ENCODE data around the gene PRDM1. TPM values are rescaled to one million over a fixed set of nuclear protein-coding genes. Genes with fewer than 3 reads are reported as not detected.

Gene PRDM1
- total and polyA plus RNA-seq, 2 of the 13 experiments (the other 11 are each of a cell fraction or from before 2014, with no cell fraction given) = 0.13 TPM; not detected in 1

- no peak overlapping the region for H3K27ac ChIP-seq (ENCODE audit: extremely low read length, insufficient read depth, low read length)
- POLR2A ChIA-PET = no interaction called here
- BruUV-seq (replicated peaks) = no TSS peak
- no peak for DNase-seq (ENCODE audit: low spot score)
- ATAC-seq = 0 out of 3 replicates have a peak, but pooled peaks have one; percentile 23
- intact Hi-C loops (cut with micrococcal nuclease; ENCODE audit: unreplicated experiment) = no loop called here
- WGBS (ENCODE audit: low lambda C conversion rate) = 33% methylated on average over 11 of the region's 11 CpGs
- no peaks in the 10 kb centered on the region for H3K36me3 ChIP-seq (replicated peaks in 1 of 2; ENCODE audit: control insufficient read depth in 1 of 2, insufficient read depth in 2 of 2, low read length in 2 of 2)
- in situ Hi-C loops (cut with HindIII; ENCODE audit: extremely low pct_ligation_motif_present, low pct_unique_long_range_greater_than_20kb) = no loop called here
- H3K9ac ChIP-seq (ENCODE audit: insufficient read depth, low read depth, low read length) = no peak overlapping the region
- TF ChIP-seq ZNF709 (CRISPR knock-in tag; IDR thresholded peaks at IDR 0.05) (no peak), RNF2 (conservative IDR thresholded peaks at IDR 0.05; ENCODE audit: low read depth) (no peak), ZNF460 (CRISPR knock-in tag; IDR thresholded peaks at IDR 0.05; ENCODE audit: borderline replicate concordance) (no peak), MEF2D (CRISPR knock-in tag; IDR thresholded peaks at IDR 0.05) (no peak), NR0B2 (CRISPR knock-in tag; IDR thresholded peaks at IDR 0.05) (no peak), HMG20B (CRISPR knock-in tag; conservative IDR thresholded peaks at IDR 0.05) (no peak), FOXA1 (IDR thresholded peaks at IDR 0.05) (no peak), FOXA1 (CRISPR knock-in tag; IDR thresholded peaks at IDR 0.05) (no peak), ZNF792 (CRISPR knock-in tag; IDR thresholded peaks at IDR 0.05) (no peak)
- H3K4me1 ChIP-seq (ENCODE audit: insufficient read depth, low read length) = 0 out of 2 replicates have a peak, but pooled peaks cover 8% of the 10 kb centered on the region
- no peaks in the 10 kb centered on the region for H4K20me1 ChIP-seq (ENCODE audit: insufficient read depth, low read length)
- H3K4me3 ChIP-seq (replicated peaks in 1 of 3; ENCODE audit: insufficient read depth in 1 of 3, low read depth in 2 of 3, low read length in 3 of 3) = no peak overlapping the region
- H2AFZ ChIP-seq (ENCODE audit: low read length) = no peak overlapping the region
- peaks cover 0 to 10% of the 10 kb centered on the region in 2 experiments; a peak in 2 of 5 replicates for H3K27me3 ChIP-seq (ENCODE audit: control insufficient read depth in 1 of 2, insufficient read depth in 2 of 2, low read length in 2 of 2)
- no peaks in the 10 kb centered on the region for H3K79me2 ChIP-seq (ENCODE audit: insufficient read depth, low read length)
- CTCF ChIA-PET (ENCODE audit: low intra/inter-chr PET ratio, low total read pairs) = no interaction called here
- H3K4me2 ChIP-seq (ENCODE audit: low read depth, low read length) = peak overlapping the region; percentile 57; the same call in 1 of the 2 replicates
- no peak for FAIRE-seq
- no peaks in the 10 kb centered on the region for H3K9me3 ChIP-seq (ENCODE audit: low read length)
Measured at GRCh38 chr6:106125925-106126435, 39.8 kb downstream of the PRDM1 start.

GRCh38 chr6:106126482-106126881, 40.3 kb downstream of the PRDM1 start:
- Histone ChIP-seq H3K4me3 (replicated peaks in 1 of 3; ENCODE audit: insufficient read depth in 1 of 3, low read depth in 2 of 3, low read length in 3 of 3) (no peak overlapping the region), H3K4me1 (ENCODE audit: insufficient read depth, low read length) (0 out of 2 replicates have a peak, but pooled peaks cover 8% of the 10 kb centered on the region), H3K9ac (ENCODE audit: insufficient read depth, low read depth, low read length) (no peak overlapping the region), H3K27me3 (ENCODE audit: control insufficient read depth in 1 of 2, insufficient read depth in 2 of 2, low read length in 2 of 2) (peaks cover 0 to 10% of the 10 kb centered on the region in 2 experiments; a peak in 2 of 5 replicates), H4K20me1 (ENCODE audit: insufficient read depth, low read length) (no peaks in the 10 kb centered on the region), H2AFZ (ENCODE audit: low read length) (no peak overlapping the region), H3K9me3 (ENCODE audit: low read length) (no peaks in the 10 kb centered on the region), H3K4me2 (ENCODE audit: low read depth, low read length) (no peak overlapping the region), H3K36me3 (replicated peaks in 1 of 2; ENCODE audit: control insufficient read depth in 1 of 2, insufficient read depth in 2 of 2, low read length in 2 of 2) (no peaks in the 10 kb centered on the region), H3K27ac (ENCODE audit: extremely low read length, insufficient read depth, low read length) (no peak overlapping the region), H3K79me2 (ENCODE audit: insufficient read depth, low read length) (no peaks in the 10 kb centered on the region)
- intact Hi-C loops (cut with micrococcal nuclease; ENCODE audit: unreplicated experiment) = no loop called here
- ChIA-PET CTCF (ENCODE audit: low intra/inter-chr PET ratio, low total read pairs) (no interaction called here), POLR2A (no interaction called here)
- WGBS (ENCODE audit: low lambda C conversion rate) = 47% methylated on average over 3 of the region's 3 CpGs
- no TSS peak for BruUV-seq (replicated peaks)
- no peak for DNase-seq (ENCODE audit: low spot score)
- ATAC-seq = no peak
- FAIRE-seq = no peak
- in situ Hi-C loops (cut with HindIII; ENCODE audit: extremely low pct_ligation_motif_present, low pct_unique_long_range_greater_than_20kb) = no loop called here
- no peak for TF ChIP-seq REL (CRISPR knock-in tag; conservative IDR thresholded peaks at IDR 0.05)
- TF ChIP-seq FIP1L1 (IDR thresholded peaks at IDR 0.05; ENCODE audit: borderline replicate concordance, insufficient read depth, low read depth, low read length) = no peak
- no peak for TF ChIP-seq ZNF619 (CRISPR knock-in tag; IDR thresholded peaks at IDR 0.05)
- TF ChIP-seq LRRFIP1 (CRISPR knock-in tag; conservative IDR thresholded peaks at IDR 0.05) = no peak
- no peak for TF ChIP-seq HNF4G (IDR thresholded peaks at IDR 0.05; ENCODE audit: borderline replicate concordance, low read depth, low read length)
- TF ChIP-seq HNF4G (CRISPR knock-in tag; IDR thresholded peaks at IDR 0.05; ENCODE audit: borderline replicate concordance, low read depth) = no peak
- no peak for TF ChIP-seq KAT7 (CRISPR knock-in tag; IDR thresholded peaks at IDR 0.05; ENCODE audit: borderline replicate concordance)
- no peak for TF ChIP-seq ELF1 (CRISPR knock-in tag; IDR thresholded peaks at IDR 0.05)
